B cell (primary cell): Measurements from ENCODE around the gene FAM8A1.

Source experiments
- CTCF ChIP-seq: fragments of 200-600 bp; IDR thresholded peaks from one replicate; pipeline ENCODE4 v1.8.0; 2022; ENCODE audit warnings: antibody characterized with exemption, mild to moderate bottlenecking
- EZH2 ChIP-seq: IDR thresholded peaks from 2 replicates; pipeline ENCODE4 v1.6.1; 2012; ENCODE audit warnings: borderline replicate concordance, low read depth, mild to moderate bottlenecking, moderate library complexity, low read length; ENCODE audit not compliant: insufficient read depth, poor library complexity, severe bottlenecking

- TF ChIP-seq CTCF: no peak
- TF ChIP-seq EZH2: no peak
These were observed 2.8 kb downstream of the FAM8A1 start for GRCh38 chr6:17602888-17603287.
